Stimulated activated CD8-positive, alpha-beta memory T cell treated with anti-CD3 and anti-CD28 coated beads, Interleukin-12 subunit alpha, Interleukin-12 subunit beta, amount 100 ng/mL, for 24 hours (primary cell): Measurements from ENCODE around the gene CSNK1D.
"Not testable (repeated sequence)": the region's sequence is repeated elsewhere in the genome, so short reads cannot be mapped to it uniquely, and the experiment has no call there.

Source experiments
- DNase-seq: peaks from one replicate; pipeline ENCODE4 v3.0.0-alpha.2; 2020; ENCODE audit errors: extremely low read depth

Gene CSNK1D

DNA sequence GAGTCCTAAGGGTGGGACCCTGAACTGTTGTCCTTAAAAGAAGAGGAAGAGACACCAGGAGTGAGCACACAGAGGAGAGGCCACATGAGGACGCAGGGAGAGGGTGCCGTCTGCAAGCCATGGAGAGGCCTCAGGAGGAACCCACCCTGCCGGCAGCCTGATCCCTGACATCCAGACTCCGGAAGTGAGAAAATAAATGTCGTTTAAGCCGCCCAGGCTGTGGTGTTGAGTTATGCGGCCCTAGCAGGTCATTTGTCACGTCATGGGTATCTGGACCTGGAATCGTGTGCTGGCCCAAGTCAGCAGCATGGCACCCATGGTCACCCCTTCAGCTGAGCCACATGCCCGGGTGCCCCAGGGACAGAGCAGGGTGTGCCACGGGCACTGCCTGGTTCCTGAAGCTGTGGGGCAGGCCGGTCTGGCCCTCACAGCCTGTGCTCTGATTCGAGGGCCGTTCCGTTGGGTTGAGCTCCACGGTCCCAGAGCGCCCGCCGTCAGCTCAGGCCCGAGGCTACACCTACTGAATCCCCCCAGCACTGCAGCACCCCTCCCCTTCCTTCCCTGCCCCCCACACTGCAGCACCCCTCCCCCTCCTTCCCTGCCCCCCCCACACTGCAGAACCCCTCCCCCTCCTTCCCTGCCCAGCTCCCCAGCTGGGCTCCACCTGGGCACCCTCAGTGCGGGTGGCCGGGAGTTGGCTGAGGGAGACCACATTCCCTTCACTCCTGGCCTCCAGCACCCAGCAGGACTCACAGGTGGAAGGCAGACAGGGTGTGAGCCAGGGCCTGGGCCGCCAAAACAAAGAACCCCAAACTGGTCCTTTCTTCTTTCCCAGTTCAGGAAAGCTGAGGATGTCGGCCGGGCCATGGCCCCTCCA, 58.2 kb downstream of the CSNK1D start:
- no peak for DNase-seq

DNA sequence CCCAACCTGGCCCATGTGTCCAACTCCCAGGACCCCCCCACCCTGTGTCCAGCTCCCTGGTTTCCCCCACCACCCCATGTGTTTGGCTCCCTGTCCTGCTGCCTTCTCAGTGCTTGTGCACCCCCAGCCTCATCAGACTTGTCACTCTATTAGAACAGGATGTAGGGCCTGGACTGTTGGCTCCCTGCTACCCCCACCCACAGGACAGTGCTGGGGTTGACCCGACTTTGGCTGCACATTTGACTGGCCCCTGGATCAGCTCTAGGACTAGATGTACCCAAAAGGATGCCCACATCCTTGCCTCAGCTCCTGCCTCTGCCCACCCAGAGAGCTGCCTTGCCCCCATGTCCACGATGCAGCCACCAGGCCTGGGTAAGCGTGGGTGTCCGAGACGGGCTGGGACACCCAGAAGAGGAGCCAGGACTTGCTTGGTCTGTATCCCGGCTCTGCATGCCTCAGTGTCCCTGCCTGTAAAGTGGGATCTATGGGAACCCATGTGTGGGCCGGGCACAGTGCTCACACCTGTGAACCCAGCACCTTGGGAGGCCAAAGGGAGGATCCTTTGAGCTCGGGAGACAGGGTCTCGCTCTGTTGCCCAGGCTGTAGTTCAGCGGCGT, 59.4 kb downstream of the CSNK1D start:
- no peak for DNase-seq

DNA sequence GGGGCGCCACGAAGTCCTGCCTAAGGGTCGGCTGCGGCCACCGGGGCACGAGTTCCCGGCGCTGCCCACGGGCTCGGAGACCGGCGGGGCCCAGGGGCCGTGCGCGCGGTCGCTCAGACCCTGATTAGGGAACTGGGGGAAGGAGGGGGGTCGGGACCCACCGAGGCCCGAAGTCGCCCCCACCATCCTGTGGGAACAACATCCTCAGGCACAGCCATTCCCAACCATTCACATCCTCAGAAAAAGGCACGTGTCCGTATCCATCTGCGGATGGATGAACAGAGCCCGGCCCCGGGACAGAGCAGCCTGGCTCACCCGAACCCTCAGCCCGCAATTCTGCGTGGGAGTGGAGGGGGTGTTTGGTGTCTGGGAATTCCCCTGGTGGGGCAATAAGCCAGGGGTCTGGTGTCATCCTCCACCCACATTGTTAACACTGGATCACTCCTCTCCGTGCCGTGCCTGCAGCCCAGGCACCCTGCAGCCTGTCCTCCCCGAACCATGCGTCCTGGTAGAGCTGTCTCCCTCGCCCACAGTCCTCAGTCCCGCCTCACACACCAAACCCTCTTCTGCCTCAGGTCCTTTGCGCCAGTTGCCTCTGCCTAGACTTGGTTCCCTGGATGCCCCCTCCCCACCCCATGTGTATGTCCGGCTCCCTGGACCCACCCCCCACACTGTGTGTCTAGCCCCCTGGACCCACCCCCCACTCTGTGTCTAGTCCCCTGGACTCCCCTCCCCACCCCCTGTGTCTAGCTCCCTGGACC, 60.1 kb downstream of the CSNK1D start:
- no peak for DNase-seq

DNA sequence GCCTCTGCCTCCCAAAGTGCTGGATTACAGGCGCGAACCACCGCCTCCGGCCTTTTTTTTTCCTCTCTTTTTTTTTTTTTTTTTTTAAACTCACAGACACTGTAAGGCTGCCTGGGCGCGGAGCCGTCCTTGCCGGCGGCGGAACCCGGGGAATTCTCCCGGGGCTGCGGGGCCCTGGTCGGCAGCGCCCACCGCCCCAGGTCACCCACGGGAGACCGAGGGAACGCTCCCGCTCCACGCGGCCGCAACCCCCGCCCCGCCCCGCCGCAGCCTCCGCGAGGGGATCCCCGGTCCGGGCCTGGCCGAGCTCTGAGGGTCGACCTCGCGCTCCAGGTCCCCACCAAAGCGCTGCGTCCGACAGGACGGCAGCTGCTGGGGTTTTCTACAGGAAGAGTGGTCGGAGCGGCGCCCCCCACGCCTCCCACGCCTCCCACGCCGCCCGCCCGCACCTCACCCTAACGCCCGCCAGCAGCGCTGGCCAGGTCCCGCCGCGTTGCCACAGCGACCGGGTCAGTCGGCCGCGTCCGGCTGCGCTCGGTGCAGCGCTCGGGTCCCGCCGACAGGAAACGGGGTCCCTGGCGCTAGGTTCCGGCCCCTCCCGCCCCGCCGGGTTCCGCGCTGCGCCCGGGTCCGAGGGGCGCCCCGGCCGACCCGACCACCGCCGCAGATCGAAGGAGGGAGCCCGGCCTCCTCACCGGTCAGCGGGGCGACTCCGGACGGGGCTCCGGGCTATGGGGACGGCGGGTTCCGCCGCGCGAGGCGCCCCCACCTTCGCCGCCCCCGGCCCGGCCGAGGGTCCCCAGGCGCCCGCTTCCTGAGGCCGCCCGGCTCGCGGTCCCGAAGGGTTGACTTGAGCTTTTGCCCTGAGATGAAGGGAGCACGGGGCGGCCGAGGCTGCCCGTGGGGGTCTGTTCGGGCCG, 60.9 kb downstream of the CSNK1D start, which contains the start of gene CCDC57:
CCDC57 (minus strand) TSS at position 512 of the 920 bp plus-strand sequence. CDS start 10,898 bp downstream, outside the sequence.
- no peak for DNase-seq

DNA sequence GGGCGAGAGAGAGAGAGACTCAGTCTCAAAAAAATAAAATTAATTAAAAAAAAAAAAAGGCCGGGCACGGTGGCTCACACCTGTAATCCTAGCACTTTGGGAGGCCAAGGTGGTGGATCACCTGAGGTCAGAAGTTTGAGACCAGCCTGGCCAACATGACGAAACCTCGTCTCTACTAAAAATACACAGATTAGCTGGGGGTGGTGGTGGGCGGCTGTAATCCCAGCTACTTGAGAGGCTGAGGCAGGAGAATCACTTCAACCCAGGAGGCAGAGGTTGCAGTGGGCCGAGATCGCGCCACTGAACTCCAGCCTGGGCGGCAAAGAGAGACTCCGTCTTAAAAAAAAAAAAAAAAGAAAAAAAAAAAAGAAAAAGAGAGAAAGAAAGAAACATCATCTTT, 62.8 kb downstream of the CSNK1D start:
- not testable (repeated sequence) for DNase-seq

DNA sequence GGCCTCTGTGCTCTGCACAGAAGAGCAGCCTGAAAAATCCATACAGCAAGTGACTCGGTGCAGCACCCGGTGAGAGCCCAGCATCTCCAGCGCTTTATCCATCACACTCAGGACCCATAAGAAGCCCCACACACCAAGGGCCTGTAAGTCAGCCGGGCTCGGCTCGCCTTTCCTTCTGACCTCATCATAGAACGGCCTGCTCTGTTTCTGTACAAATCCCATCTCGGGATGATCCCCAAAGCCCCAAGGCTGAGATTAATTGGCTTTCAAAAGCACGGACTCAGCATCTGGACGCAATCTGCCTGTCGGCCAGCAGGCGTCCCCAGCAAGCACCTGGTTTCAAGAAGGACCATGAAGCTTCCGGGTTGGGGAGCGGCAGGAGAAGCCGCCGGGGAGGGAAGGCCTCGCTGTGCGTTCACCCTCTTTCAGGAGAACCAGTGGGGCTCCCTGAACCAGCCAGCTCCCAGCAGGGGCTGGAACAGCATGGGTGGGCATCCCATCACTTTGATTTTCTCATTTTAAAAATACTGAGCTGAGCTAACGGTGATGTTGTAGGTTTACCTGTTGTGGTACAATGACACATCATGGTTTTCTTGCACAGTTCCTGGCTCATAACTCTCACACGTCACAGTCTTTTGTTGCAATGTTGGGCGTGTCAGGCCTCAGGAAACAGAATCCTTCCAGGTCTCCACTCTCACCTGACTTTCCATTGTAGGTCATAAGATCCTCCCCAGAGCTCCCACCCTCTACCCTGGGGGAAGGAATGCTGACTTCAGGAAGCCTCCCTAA, 67.6 kb downstream of the CSNK1D start:
- no peak for DNase-seq

DNA sequence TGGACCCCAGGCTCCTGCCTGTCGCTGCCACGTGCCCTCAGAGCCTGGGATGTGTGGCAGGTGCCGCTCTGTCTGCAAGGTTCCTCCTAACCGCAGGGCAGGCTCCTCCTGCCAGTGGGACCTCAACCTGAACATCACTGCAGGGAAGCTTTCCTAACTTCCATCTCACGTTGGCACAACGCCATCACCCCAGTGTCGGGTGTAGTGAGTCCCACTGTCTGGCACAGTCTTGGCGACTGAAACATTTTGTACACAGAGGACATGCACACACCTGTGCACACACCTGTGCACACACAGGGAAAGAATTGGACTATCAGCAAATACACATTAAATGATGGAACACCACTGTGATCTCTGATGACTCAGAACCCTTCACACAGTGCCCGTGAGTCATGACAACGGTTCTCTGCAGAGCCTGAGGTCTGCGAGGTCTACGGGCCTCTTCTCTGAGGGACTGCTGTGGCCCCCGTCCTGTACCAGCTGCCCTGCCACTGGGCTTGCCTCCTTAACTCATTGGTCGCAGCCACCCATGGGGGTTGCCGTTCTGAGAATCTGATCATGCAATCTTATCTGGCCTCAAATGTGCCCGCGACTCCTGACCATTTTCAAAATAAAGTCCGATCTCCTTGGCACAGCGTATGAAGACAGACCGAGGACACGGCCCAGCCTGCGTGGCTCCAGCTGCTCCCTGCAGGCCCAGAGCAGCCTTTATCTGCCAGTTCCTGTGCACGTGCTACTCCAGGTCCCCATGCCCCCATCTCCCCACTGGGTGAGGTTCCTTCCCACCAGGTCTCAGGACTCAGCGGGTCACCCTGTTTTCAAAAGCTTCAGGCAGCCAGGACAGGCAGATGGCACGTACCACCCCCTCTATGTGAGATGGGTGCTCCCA, 68.4 kb downstream of the CSNK1D start:
- DNase-seq, result no peak

DNA sequence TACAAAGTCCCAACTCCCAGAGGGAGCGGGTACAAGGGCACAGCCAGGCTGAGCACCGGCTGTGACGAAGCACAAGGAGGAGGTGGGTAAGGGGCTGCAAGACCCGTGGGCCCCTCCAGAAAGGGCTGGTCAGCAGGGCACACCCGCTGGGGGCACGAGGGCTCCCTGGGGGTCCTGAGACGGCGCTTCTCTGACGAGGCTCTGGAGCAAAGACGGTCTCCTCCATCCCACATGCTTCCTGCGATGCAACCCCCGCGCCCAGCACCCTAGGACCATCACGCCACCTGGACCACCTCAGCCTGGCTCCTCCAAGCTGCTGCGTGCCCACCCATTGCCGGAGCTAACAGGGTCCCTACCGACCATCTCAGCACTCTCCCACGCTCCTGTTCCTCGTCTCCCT, 69.6 kb downstream of the CSNK1D start:
- DNase-seq, result no peak

DNA sequence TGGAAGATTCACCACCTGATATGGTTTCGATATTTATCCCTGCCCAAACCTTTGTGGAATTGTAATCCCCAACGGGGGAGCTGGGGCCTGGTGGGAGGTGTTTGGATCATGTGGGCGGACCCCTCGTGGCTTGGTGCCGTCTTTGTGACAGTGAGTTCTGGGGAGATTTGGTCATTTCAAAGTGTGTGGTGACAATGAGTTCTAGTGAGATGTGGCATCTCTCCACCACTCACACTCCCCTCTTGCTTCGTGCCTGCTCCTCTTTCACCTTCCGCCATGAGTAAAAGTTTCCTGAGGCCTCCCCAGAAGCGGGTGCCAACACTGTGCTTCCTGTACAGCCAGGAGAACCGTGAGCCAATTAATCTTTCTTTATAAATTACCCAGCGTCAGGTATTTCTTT, 70.5 kb downstream of the CSNK1D start:
- no peak for DNase-seq

DNA sequence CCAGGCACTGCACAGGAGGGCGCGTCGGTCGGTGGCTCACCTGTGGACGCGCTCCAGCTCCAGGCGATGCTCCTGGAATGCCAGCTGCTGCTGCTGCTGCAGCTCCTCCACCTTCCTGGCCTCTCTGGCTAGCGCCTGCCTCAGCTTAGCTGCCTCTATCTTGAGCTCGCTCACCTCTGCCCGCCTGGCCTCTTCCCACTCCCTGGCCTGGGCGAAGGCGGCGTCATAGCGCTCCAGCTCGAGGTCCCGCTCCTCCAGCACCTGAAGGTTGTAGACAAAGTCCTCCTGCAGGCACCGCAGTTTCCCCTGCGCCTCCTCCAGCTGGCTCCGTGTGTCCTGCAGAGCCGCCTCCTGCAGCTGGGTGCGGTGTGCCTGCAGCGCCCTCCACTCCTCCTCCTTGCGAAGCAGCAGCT, 72.0 kb downstream of the CSNK1D start:
- DNase-seq, result no peak

DNA sequence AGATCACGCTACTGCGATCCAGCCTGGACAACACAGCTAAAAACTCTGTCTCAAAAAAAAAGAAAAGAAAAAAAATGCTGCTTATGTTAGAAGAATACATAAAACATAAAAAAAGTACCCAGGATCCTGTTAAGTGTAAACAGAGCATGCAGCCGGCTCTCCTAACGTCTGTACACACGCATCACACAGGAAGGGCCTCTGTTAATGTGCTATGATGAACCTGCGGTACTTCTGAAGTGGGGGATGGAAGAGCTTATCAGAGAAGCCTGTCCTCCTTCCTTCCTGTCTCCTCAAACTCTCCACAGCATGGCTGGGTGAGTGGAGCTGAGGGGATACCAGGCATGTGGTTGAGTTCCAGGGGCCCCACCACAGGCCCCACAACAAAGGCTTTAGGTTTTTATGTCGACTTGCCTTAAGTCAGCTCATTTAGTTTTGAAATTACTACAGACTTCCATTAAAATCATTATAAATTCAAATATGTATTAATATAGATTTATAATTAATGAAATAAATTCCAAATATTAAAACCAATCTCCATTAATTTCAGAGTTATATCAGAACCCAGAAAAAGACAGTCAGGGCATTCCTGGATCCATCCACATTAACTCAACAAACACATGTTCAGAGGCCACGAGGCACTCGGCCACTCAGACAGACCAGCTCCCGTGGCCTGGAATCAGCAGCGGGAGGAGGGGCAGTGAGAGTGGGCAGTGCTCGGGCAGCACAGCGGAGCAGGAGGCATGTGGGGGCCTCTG, 72.6 kb downstream of the CSNK1D start:
- DNase-seq, result no peak

DNA sequence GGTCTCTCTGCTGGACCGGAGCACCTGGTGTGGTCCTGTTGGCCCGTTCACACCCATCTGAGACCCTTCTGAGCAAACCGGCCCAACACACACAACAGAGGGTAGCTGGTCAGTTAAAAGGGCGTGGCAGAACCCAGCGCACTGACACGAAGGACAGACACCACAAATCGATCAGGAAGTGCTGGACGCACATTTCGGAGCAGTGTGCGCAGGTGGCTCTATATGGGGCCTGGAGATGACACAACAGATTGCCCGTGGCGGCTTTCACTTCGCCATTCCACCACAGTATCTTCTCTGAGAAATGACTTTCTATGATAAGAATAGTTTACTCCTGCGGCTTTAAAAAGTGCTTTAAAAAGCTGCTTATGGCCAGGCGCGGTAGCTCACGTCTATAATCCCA, 73.4 kb downstream of the CSNK1D start:
- no peak for DNase-seq

DNA sequence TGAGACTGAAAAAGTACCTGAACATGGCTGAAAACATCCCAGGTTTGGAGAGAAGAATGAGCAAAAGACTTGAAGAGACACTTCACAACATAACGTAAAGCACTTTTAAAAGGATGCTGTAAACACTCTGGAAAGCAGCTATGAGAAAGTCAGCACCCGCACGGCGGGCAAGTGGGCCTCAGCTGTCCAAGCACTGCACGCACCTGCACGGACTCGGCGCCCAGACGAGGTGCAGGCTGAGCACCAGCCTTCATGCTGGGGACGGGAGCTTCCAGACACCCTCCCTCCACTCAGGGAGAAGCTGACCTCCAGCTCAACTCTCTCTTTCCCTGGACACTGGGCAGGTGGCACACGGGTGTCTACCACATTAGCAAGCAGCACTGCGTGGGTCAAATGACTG, 74.0 kb downstream of the CSNK1D start:
- no peak for DNase-seq

DNA sequence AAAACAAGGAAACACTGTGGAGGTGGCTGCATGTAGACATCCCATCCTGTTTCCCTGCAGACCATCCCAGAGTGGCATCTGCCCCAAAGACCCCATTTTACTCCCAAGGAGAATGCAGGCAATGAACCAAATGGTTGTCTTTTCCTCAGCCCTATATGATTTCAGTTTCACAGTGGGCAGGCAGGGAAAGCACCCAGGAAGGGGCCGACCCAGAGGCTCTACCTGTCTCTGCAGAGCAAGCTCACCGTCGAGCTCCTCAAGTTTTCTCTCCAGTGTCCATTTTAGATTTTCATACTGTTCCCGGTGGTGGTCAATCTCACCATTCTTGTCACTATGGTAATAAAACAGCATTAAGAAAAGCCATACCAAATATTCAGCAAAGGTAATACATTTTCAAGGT, 75.4 kb downstream of the CSNK1D start:
- DNase-seq, result no peak

DNA sequence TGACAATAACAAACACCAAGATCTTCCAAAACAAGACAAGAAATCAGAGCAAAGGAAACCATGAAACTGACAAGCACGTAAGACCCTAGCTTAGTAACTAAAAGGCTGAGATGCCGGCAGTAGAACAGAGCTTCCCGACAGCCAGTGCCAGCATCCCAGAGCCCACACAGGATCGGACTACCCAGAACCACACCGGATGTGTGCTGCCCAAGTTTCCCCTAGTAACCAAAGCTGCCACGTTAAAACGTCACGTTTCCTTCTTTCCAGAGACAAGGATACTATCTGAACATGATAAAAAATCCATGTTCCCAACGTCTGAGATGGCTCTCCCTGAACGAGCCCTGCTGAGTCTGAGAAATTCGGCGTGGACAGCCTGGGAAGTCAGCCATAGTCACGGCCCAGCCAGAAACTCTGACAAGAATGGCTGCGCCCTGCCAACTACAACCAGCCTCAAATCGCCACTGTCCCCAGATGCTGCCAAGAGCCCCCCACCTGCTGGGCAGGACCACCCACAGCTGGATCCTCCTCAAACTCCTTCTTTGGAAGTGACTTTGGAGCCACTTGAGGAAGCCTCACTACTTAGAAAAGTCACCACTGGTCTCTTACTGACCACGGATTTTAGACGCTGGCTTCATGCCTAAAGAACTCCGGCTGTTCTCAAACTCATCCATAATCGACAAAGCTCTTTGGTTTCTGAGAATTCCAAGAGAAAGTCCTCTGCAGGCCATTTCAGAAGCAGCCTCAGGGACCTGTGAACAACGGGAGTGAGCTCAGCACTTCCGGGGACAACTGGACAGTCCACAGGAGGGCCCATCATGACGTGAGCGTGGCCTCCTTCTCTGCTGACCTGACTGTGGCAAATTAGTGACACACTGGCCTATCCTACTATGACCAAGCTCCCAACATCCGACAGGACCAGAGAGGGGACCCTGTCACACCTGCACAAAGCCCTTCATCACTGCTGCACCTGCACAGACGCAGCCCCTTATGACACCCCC, 77.5 kb downstream of the CSNK1D start:
- DNase-seq, result no peak

DNA sequence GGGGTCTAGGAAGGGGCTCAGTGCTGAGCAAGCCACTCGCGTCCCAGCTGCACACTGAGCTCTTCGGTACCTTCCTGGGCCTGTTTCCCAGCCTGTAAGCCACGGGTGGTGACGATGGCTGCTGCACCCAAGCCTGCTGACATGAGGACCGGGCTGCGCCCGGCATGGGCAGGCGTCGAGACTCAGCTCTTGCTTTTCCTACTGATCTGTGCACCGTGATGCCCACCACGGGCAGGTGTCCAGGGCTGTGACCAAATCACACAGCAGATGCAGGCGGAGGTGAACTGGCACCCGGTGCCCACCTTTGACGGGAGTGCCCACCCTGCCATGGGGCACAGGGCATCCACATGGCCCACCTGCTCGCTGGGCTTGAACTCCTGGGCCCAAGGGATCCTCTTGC, 78.7 kb downstream of the CSNK1D start:
- DNase-seq, result no peak

DNA sequence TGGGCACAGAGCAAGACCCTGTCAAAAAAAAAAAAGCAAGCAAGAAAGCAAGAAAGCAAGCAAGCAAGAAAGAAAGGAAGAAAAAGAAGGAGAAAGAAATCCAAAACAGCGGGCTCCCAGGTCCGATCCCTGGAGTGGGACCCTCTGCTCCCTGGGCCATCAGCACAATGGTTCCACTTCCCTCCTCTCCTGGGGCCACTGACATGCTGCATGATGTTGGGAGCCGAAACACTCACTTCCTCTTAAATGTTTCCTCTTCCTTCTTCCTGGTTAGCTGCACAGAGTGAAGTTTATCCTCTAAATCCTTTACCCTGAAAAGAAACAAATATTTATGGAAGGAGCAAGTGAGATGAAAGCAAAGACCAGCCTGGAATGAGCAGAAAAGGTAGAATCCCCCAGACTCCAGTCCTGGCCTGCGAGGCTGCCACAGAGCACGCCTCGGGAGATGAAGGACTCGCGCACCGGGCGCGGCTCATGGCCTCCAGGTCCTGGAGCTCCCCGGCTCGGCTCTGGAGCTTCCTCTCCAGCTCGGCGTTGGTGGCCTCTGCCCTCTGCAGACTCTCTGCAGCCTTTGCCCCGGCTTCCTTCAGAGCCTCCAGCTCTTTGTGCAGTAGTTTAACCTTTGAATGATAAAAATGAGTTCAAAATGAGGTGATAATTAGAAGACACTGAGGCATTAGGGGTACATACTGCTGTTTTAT, 79.8 kb downstream of the CSNK1D start:
- DNase-seq, result no peak
